Progenitor cell of endocrine pancreas (in vitro differentiated cells): ENCODE results near the gene TBL1X. TPM values are rescaled to one million over a fixed set of nuclear protein-coding genes. Genes with fewer than 3 reads are reported as not detected.

ENCODE experiments used
- DNase-seq: peaks from one replicate; pipeline ENCODE4 v3.0.0; 2021; ENCODE audit warnings: low spot score; ENCODE audit not compliant: unreplicated experiment
- H3K27ac Mint-ChIP-seq: 2 replicates; pipeline ENCODE4 v1.8.0; 2021; ENCODE audit warnings: mild to moderate bottlenecking, moderate library complexity, mixed read lengths
- H3K27me3 Mint-ChIP-seq: 2 replicates; pipeline ENCODE4 v1.8.0; 2021; ENCODE audit warnings: mixed read lengths
- H3K36me3 Mint-ChIP-seq: 2 replicates; pipeline ENCODE4 v1.8.0; 2022; ENCODE audit warnings: mixed read lengths; ENCODE audit not compliant: insufficient read depth
- H3K4me1 Mint-ChIP-seq: 2 replicates; pipeline ENCODE4 v1.8.0; 2021; ENCODE audit warnings: low read depth, mixed read lengths
- H3K4me3 Mint-ChIP-seq: 2 replicates; pipeline ENCODE4 v1.8.0; 2021; ENCODE audit warnings: low read depth, mild to moderate bottlenecking, moderate library complexity, mixed read lengths
- H3K9me3 Mint-ChIP-seq: 2 replicates; pipeline ENCODE4 v1.8.0; 2021; ENCODE audit warnings: low read depth, mixed read lengths
- total RNA-seq: library from RNA; stranded (reverse); gene quantifications from 2 replicates; pipeline ENCODE4 v1.2.1, GENCODE V29; 2021
- TF ChIP-seq, protein P1 (sequence below): fragments of 200-600 bp; sonication (generic); IDR thresholded peaks from one replicate; pipeline ENCODE4 v1.5.0; 2021; ENCODE audit warnings: antibody characterized with exemption, mild to moderate bottlenecking; ENCODE audit not compliant: unreplicated experiment

The TBL1X gene
- total RNA-seq, 1 donor from 2014 or later: 42.7 TPM

DNA sequence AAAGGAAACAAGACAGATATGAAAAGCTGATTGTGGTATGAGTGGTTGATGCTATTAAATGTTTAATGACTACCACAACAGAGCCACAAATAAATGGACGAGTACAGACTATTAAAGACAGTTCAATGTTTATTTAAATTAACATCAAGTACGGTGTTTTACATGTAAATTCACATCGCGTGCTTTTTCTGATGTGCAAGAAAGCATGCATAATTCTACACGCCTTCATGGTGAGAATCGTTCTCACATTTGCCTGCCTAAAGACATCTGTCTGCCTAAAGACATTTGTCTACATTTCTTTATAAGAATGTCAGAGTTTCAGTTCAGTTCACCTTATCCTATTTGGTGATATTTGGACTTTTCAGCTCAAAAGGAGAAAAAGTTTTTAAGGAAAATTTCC is 308.1 kb downstream of the TBL1X start:
- Mint-ChIP-seq H3K4me3 (no peak overlapping the region), H3K27ac (no peak overlapping the region), H3K4me1 (no peaks in the 10 kb centered on the region), H3K36me3 (peaks cover 5% of the 10 kb centered on the region), H3K9me3 (peaks cover 3% of the 10 kb centered on the region), H3K27me3 (no peaks in the 10 kb centered on the region)
- TF ChIP-seq, protein P1, sequence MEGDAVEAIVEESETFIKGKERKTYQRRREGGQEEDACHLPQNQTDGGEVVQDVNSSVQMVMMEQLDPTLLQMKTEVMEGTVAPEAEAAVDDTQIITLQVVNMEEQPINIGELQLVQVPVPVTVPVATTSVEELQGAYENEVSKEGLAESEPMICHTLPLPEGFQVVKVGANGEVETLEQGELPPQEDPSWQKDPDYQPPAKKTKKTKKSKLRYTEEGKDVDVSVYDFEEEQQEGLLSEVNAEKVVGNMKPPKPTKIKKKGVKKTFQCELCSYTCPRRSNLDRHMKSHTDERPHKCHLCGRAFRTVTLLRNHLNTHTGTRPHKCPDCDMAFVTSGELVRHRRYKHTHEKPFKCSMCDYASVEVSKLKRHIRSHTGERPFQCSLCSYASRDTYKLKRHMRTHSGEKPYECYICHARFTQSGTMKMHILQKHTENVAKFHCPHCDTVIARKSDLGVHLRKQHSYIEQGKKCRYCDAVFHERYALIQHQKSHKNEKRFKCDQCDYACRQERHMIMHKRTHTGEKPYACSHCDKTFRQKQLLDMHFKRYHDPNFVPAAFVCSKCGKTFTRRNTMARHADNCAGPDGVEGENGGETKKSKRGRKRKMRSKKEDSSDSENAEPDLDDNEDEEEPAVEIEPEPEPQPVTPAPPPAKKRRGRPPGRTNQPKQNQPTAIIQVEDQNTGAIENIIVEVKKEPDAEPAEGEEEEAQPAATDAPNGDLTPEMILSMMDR: no peak
- no peak for DNase-seq

DNA sequence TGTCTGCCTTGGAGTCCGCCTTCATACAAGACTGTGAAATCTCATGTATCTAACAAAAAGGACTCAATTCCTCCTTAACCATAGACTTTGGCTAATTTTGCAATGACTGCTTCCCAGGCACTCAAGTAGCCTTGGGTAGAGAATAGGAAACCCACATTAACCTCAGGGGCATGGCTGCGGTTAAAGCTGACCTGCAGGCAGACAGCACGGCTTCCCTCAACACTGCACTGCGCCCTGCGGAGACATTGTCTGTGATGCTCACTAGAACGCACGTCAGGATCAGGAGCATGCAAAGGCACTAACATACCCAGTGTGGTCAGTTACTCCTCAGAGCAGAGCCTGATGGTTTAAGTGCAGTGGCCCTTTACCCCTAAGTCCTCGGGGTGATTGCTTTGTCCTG is 311.1 kb downstream of the TBL1X start:
- H3K9me3 Mint-ChIP-seq: no peaks in the 10 kb centered on the region
- TF ChIP-seq, protein P1: no peak
- DNase-seq: no peak
- H3K4me3 Mint-ChIP-seq: no peak overlapping the region
- peaks cover 10% of the 10 kb centered on the region for H3K36me3 Mint-ChIP-seq
- no peaks in the 10 kb centered on the region for H3K4me1 Mint-ChIP-seq
- no peaks in the 10 kb centered on the region for H3K27me3 Mint-ChIP-seq
- H3K27ac Mint-ChIP-seq: no peak overlapping the region

DNA sequence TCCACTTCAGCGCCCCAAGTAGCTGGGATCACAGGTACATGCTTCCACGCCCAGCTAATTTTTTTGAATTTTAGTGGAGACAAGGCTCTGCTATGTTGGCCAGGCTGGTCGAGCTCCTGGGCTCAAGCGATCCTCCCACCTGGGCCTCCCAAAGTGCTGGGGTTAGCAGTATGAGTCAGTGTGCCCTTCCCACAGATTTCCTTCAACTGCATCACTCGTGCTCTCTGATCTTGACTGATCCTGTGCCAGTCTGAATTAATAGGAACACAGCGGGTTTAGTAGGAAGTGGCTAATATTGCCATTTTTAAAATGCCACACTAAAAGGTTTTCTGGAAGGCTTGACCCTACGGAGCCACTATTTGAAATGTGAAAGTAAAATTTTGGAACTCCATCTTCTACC is 317.1 kb downstream of the TBL1X start:
- no peak for DNase-seq
- Mint-ChIP-seq H3K9me3 (no peaks in the 10 kb centered on the region), H3K4me3 (no peak overlapping the region), H3K36me3 (peaks cover 7% of the 10 kb centered on the region), H3K27me3 (no peaks in the 10 kb centered on the region), H3K27ac (no peak overlapping the region), H3K4me1 (no peaks in the 10 kb centered on the region)
- TF ChIP-seq, protein P1: no peak

DNA sequence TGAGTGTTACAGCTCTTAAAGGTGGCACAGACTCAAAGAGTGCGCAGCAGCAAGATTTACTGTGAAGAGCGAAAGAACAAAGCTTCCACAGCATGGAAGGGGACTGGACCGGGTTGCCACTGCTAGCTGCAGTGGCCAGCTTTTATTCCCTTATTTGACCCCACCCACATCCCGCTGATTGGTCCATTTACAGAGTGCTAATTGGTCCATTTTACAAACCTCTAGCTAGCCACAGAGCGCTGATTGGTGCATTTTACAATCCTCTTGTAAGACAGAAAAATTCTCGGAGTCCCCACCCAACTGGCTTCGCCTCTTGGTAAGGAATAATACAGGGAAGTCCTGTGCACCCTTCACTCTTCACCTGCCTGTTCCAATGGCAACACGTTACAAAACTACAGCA is 319.5 kb downstream of the TBL1X start:
- Mint-ChIP-seq H3K27me3 (no peaks in the 10 kb centered on the region), H3K36me3 (no peaks in the 10 kb centered on the region), H3K4me1 (peaks cover 13% of the 10 kb centered on the region), H3K27ac (no peak overlapping the region), H3K9me3 (no peaks in the 10 kb centered on the region), H3K4me3 (peak overlapping the region; percentile 71)
- TF ChIP-seq, protein P1: no peak
- no peak for DNase-seq

DNA sequence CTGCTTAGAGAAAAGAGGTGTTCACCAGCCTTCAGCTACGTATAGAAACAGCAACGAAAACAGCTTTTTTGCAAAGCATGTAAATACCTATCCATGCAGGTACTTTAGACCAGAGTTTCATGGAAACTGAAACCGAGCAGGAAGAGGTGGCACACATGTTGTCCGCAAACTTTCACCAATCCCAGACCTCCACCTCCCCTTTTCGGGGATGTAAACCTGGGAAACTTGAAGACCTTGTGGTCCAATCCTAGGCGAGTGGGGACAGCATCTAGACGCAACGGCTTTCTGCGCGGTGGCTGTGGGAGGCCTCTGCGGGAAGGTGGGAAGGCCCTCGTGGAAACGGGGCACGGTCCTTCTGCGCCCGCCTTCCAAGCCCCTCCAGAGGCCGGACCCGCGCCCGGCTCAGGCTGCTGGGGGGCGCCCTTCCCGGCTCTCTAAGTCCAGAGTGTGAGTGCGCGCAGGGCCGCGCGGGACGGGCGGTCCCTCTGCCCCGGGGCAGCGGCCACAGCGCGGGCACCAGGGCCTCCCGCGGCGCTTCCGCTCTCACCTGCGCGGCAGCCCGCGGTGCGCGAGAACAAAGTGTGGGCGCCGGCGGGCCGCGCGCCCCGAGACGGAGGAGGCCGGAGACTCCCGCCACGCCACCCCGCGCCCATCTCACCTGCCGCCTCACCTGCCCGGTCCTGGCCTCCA is 320.5 kb downstream of the TBL1X start:
- H3K27ac Mint-ChIP-seq: peak overlapping the region; percentile 52
- no peak for DNase-seq
- no peaks in the 10 kb centered on the region for H3K27me3 Mint-ChIP-seq
- peaks cover 14% of the 10 kb centered on the region for H3K4me1 Mint-ChIP-seq
- no peaks in the 10 kb centered on the region for H3K9me3 Mint-ChIP-seq
- peak overlapping the region; percentile 71 for H3K4me3 Mint-ChIP-seq
- TF ChIP-seq, protein P1: peak; percentile 11
- no peaks in the 10 kb centered on the region for H3K36me3 Mint-ChIP-seq
